Endodermal cell (in vitro differentiated cells): ENCODE measurements around the gene CENPP. TPM values are rescaled to one million over a fixed set of nuclear protein-coding genes. Genes with fewer than 3 reads are reported as not detected.
"Not testable (repeated sequence)": the region's sequence is repeated elsewhere in the genome, so short reads cannot be mapped to it uniquely, and the experiment has no call there.

Source experiments
- DNase-seq: peaks from one replicate; pipeline ENCODE4 v3.0.0-alpha.2; 2017
- H3K27ac ChIP-seq: 2 replicates; pipeline ENCODE4 v1.5.1; 2013; ENCODE audit warnings: mild to moderate bottlenecking, low read depth, low read length, moderate library complexity
- H3K27me3 ChIP-seq: 2 replicates; pipeline ENCODE4 v1.6.1; 2013; ENCODE audit warnings: mild to moderate bottlenecking, low read length, moderate library complexity; ENCODE audit not compliant: insufficient read depth, control insufficient read depth, poor library complexity, severe bottlenecking
- H3K36me3 ChIP-seq: 2 replicates; pipeline ENCODE4 v1.7.0; 2013; ENCODE audit warnings: mild to moderate bottlenecking, low read length, moderate library complexity; ENCODE audit not compliant: control insufficient read depth, insufficient read depth
- H3K4me1 ChIP-seq: one replicate; pipeline ENCODE4 v1.7.0; 2013; ENCODE audit warnings: low read length; ENCODE audit not compliant: control insufficient read depth, insufficient read depth
- H3K4me3 ChIP-seq: 2 replicates; pipeline ENCODE4 v1.5.1; 2013; ENCODE audit warnings: mild to moderate bottlenecking, low read length, moderate library complexity
- H3K9ac ChIP-seq: 2 replicates; pipeline ENCODE4 v1.6.1; 2013; ENCODE audit warnings: mild to moderate bottlenecking, low read length, moderate library complexity; ENCODE audit not compliant: poor library complexity, severe bottlenecking; ENCODE audit errors: extremely low read depth
- H3K9me3 ChIP-seq: 2 replicates; pipeline ENCODE4 v1.6.1; 2013; ENCODE audit warnings: mild to moderate bottlenecking, low read length, moderate library complexity; ENCODE audit not compliant: control insufficient read depth
- H3K27ac Mint-ChIP-seq: 2 replicates; pipeline ENCODE4 v1.8.0; 2020; ENCODE audit warnings: mixed read lengths
- H3K27me3 Mint-ChIP-seq: 2 replicates; pipeline ENCODE4 v1.8.0; 2021; ENCODE audit warnings: mild to moderate bottlenecking, mixed read lengths; ENCODE audit not compliant: insufficient read depth
- H3K36me3 Mint-ChIP-seq: 2 replicates; pipeline ENCODE4 v1.8.0; 2020; ENCODE audit warnings: low read depth, mixed read lengths
- H3K4me1 Mint-ChIP-seq: 2 replicates; pipeline ENCODE4 v1.8.0; 2020; ENCODE audit warnings: mixed read lengths
- H3K4me3 Mint-ChIP-seq: 2 replicates; pipeline ENCODE4 v1.8.0; 2020; ENCODE audit warnings: mild to moderate bottlenecking, moderate library complexity, mixed read lengths
- H3K9me3 Mint-ChIP-seq: 2 replicates; pipeline ENCODE4 v1.8.0; 2020; ENCODE audit warnings: mild to moderate bottlenecking, mixed read lengths
- CTCF ChIP-seq: fragments of 200-600 bp; sonication (generic); conservative IDR thresholded peaks from 2 replicates; pipeline ENCODE4 v1.5.0; 2021; ENCODE audit warnings: antibody characterized with exemption, mild to moderate bottlenecking
- WGBS, 2 experiments: methylation state at CpG; one replicate each; pipeline versions ENCODE4 v1.1.5 to v1.1.7; 2013; ENCODE audit warnings: missing lambda C conversion rate in 2 of 2, mixed read lengths in 1 of 2; ENCODE audit not compliant: insufficient coverage in 1 of 2, insufficient read length in 1 of 2; 5-methylcytosine and 5-hydroxymethylcytosine counted together
- total RNA-seq, 2 donors: library from RNA; stranded (reverse); fragmentation: NEBNext Ultra II Directional in 1 of 2; extraction: Animal tissue kit (Norgen Biotek cat#: 25700) in 1 of 2; gene quantifications; 2 replicates in 1 of 2; 3 replicates in 1 of 2; pipeline ENCODE4 v1.2.1, GENCODE V29; 2021

CENPP gene
- total RNA-seq, 2 donors from 2014 or later = 8.2 to 9.2 TPM

DNA sequence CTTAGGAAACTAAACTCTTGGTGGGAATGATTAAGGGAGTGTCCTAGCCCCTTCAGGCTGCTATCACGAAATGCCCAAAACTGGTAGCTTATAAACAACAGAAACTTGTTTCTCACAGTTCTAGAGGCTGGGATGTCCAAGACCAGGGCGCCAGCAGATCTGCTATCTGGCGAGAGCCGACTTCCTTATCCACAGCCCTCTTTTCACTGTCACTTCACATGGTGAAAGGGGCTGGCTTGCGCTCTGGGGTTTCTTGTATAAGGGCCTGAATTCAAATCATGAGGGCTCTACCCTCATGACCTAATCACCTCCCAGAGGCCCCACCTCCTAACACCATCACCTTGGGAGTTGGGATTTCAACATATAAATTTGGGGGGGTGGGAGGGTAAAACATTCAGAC, 295.1 kb downstream of the CENPP start:
- peaks cover 40% of the 10 kb centered on the region for H3K36me3 Mint-ChIP-seq

DNA sequence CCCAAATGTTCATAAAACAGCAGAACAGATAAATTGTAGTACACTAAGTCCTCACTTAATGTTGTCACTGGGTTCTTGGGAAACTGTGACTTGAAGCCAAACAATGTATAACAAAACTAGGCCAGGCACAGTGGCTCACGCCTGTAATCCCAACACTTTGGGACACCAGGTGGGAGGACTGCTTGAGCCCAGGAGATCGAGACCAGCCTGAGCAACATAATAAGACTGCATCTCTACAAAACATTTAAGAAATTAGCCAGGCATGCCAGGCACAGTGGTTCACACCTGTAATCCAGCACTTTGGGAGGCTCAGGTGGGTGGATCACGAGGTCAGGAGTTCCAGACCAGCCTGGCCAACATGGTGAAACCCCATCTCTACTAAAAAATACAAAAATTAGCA, 298.2 kb downstream of the CENPP start:
- not testable (repeated sequence) for H3K4me3 Mint-ChIP-seq, DNase-seq, H3K9ac ChIP-seq, H3K9me3 Mint-ChIP-seq, H3K4me3 ChIP-seq, H3K4me1 Mint-ChIP-seq, H3K4me1 ChIP-seq, H3K27me3 Mint-ChIP-seq, H3K9me3 ChIP-seq, H3K27ac ChIP-seq, H3K27ac Mint-ChIP-seq, H3K27me3 ChIP-seq
- H3K36me3 Mint-ChIP-seq = peaks cover 40% of the 10 kb centered on the region
- H3K36me3 ChIP-seq = peaks cover 24% of the 10 kb centered on the region
- WGBS, 2 experiments = 95 to 100% methylated on average over 1 to 3 of the region's 3 CpGs

More for the DNA sequence above, 295.1 kb downstream of the CENPP start:
- Histone ChIP-seq H3K27ac (no peak overlapping the region), H3K27me3 (no peaks in the 10 kb centered on the region), H3K36me3 (peaks cover 45% of the 10 kb centered on the region), H3K4me1 (no peaks in the 10 kb centered on the region), H3K9me3 (no peaks in the 10 kb centered on the region), H3K4me3 (no peak overlapping the region), H3K9ac (no peak overlapping the region)
- peak; percentile 13 for DNase-seq
- WGBS, 2 experiments = 92 to 98% methylated on average over 4 of the region's 5 CpGs
- no peak for TF ChIP-seq CTCF
- H3K9me3 Mint-ChIP-seq = no peaks in the 10 kb centered on the region
- H3K4me3 Mint-ChIP-seq = no peak overlapping the region
- no peak overlapping the region for H3K27ac Mint-ChIP-seq
- peaks cover 12% of the 10 kb centered on the region for H3K4me1 Mint-ChIP-seq
- no peaks in the 10 kb centered on the region for H3K27me3 Mint-ChIP-seq

- no peak for DNase-seq
- peaks cover 15% of the 10 kb centered on the region for H3K36me3 ChIP-seq
- H3K27me3 Mint-ChIP-seq = no peaks in the 10 kb centered on the region
- peaks cover 3% of the 10 kb centered on the region for H3K4me1 Mint-ChIP-seq
- H3K9me3 ChIP-seq = peaks cover 4% of the 10 kb centered on the region
- no peak overlapping the region for H3K9ac ChIP-seq
- H3K27me3 ChIP-seq = no peaks in the 10 kb centered on the region
- no peak overlapping the region for H3K27ac ChIP-seq
- peaks cover 56% of the 10 kb centered on the region for H3K36me3 Mint-ChIP-seq
- no peaks in the 10 kb centered on the region for H3K9me3 Mint-ChIP-seq
- H3K4me3 ChIP-seq = no peak overlapping the region
- no peak overlapping the region for H3K27ac Mint-ChIP-seq
- H3K4me1 ChIP-seq = no peaks in the 10 kb centered on the region
- TF ChIP-seq CTCF = no peak
- H3K4me3 Mint-ChIP-seq = no peak overlapping the region
Observed at GRCh38 chr9:92626484-92626883, 300.7 kb downstream of the CENPP start.

- peaks cover 3% of the 10 kb centered on the region for H3K4me1 Mint-ChIP-seq
- no peak overlapping the region for H3K27ac ChIP-seq
- TF ChIP-seq CTCF = no peak
- no peaks in the 10 kb centered on the region for H3K4me1 ChIP-seq
- no peaks in the 10 kb centered on the region for H3K27me3 Mint-ChIP-seq
- no peak for DNase-seq
- H3K4me3 Mint-ChIP-seq = no peak overlapping the region
- no peak overlapping the region for H3K9ac ChIP-seq
- H3K36me3 Mint-ChIP-seq = peaks cover 59% of the 10 kb centered on the region
- H3K4me3 ChIP-seq = no peak overlapping the region
- H3K27me3 ChIP-seq = no peaks in the 10 kb centered on the region
- 98 to 100% methylated on average over 1 to 5 of the region's 5 CpGs for WGBS, 2 experiments
- H3K27ac Mint-ChIP-seq = no peak overlapping the region
- H3K9me3 Mint-ChIP-seq = no peaks in the 10 kb centered on the region
- H3K9me3 ChIP-seq = peaks cover 4% of the 10 kb centered on the region
- H3K36me3 ChIP-seq = peaks cover 26% of the 10 kb centered on the region
Observed at GRCh38 chr9:92627651-92628050, 301.9 kb downstream of the CENPP start.
